CD4-positive, CD25-positive, alpha-beta regulatory T cell (primary cell): Measurements from ENCODE around the gene TECPR1. TPM values are rescaled to one million over a fixed set of nuclear protein-coding genes. Genes with fewer than 3 reads are reported as not detected.
A peak's percentile ranks its signal among the peaks of the same experiment; 100 is the strongest.

Experiments
- ATAC-seq, 2 donors: fragments of 150-1000 bp; cut with Tn5 transposase; one replicate each; pipeline ENCODE4 v1.10.0; 2021; ENCODE audit warnings: low read depth in 2 of 2, moderate number of reproducible peaks in 2 of 2, moderate library complexity in 1 of 2
- DNase-seq, 3 donors: peaks; one replicate each; pipeline versions ENCODE4 v3.0.0 to v3.0.0-alpha.2; 2012 to 2022; ENCODE audit warnings: mixed read lengths in 1 of 3
- H3K27ac ChIP-seq: one replicate; pipeline ENCODE4 v1.7.0; 2013; ENCODE audit warnings: mild to moderate bottlenecking, low read length; ENCODE audit not compliant: insufficient read depth, poor library complexity, severe bottlenecking
- H3K27me3 ChIP-seq: one replicate; pipeline ENCODE4 v1.7.0; 2013; ENCODE audit warnings: low read length; ENCODE audit not compliant: control insufficient read depth, insufficient read depth
- H3K36me3 ChIP-seq: one replicate; pipeline ENCODE4 v1.7.0; 2013; ENCODE audit warnings: mild to moderate bottlenecking, low read length, moderate library complexity; ENCODE audit not compliant: control insufficient read depth, insufficient read depth
- H3K4me1 ChIP-seq: 2 replicates; pipeline ENCODE4 v1.7.0; 2013; ENCODE audit warnings: mild to moderate bottlenecking, low read length; ENCODE audit not compliant: insufficient read depth, control insufficient read depth, poor library complexity, severe bottlenecking
- H3K4me3 ChIP-seq: one replicate; pipeline ENCODE4 v1.7.0; 2013; ENCODE audit warnings: low read depth, mild to moderate bottlenecking, low read length, moderate library complexity
- H3K9me3 ChIP-seq, 2 experiments: 1 replicate in 1 of 2; 2 replicates in 1 of 2; pipeline ENCODE4 v1.7.0; 2013; ENCODE audit warnings: low read length in 2 of 2, mild to moderate bottlenecking in 1 of 2, moderate library complexity in 1 of 2; ENCODE audit not compliant: control insufficient read depth in 2 of 2
- H3K27ac Mint-ChIP-seq, 3 donors: one replicate each; pipeline ENCODE4 v1.8.0; 2020 to 2022; ENCODE audit warnings: mild to moderate bottlenecking in 3 of 3, mixed read lengths in 3 of 3, moderate library complexity in 2 of 3
- H3K27me3 Mint-ChIP-seq: one replicate; pipeline ENCODE4 v1.8.0; 2022; ENCODE audit warnings: mild to moderate bottlenecking, mixed read lengths
- H3K36me3 Mint-ChIP-seq: one replicate; pipeline ENCODE4 v1.8.0; 2020; ENCODE audit warnings: mixed read lengths
- H3K4me1 Mint-ChIP-seq, 4 donors: one replicate each; pipeline ENCODE4 v1.8.0; 2020 to 2022; ENCODE audit warnings: mixed read lengths in 4 of 4, mild to moderate bottlenecking in 1 of 4
- H3K4me3 Mint-ChIP-seq, 4 donors: one replicate each; pipeline ENCODE4 v1.8.0; 2020 to 2022; ENCODE audit warnings: mild to moderate bottlenecking in 4 of 4, mixed read lengths in 4 of 4, moderate library complexity in 3 of 4
- H3K9me3 Mint-ChIP-seq, 7 donors: one replicate each; pipeline ENCODE4 v1.8.0; 2020 to 2022; ENCODE audit warnings: mixed read lengths in 7 of 7, mild to moderate bottlenecking in 3 of 7, moderate library complexity in 2 of 7
- polyA plus RNA-seq, 4 donors: library from polyadenylated mRNA; unstranded; fragments of 300-500 nt; fragmentation: Illumina TruSeq; gene quantifications; one replicate each; pipeline ENCODE4 v1.2.3, GENCODE V29; 2021
- total RNA-seq: library from RNA; stranded (reverse); gene quantifications from one replicate; pipeline ENCODE4 v1.2.3, GENCODE V29; 2022

TECPR1 gene
- total and polyA plus RNA-seq, 5 donors from 2014 or later = 11.0 to 118 (median 20.1) TPM

DNA sequence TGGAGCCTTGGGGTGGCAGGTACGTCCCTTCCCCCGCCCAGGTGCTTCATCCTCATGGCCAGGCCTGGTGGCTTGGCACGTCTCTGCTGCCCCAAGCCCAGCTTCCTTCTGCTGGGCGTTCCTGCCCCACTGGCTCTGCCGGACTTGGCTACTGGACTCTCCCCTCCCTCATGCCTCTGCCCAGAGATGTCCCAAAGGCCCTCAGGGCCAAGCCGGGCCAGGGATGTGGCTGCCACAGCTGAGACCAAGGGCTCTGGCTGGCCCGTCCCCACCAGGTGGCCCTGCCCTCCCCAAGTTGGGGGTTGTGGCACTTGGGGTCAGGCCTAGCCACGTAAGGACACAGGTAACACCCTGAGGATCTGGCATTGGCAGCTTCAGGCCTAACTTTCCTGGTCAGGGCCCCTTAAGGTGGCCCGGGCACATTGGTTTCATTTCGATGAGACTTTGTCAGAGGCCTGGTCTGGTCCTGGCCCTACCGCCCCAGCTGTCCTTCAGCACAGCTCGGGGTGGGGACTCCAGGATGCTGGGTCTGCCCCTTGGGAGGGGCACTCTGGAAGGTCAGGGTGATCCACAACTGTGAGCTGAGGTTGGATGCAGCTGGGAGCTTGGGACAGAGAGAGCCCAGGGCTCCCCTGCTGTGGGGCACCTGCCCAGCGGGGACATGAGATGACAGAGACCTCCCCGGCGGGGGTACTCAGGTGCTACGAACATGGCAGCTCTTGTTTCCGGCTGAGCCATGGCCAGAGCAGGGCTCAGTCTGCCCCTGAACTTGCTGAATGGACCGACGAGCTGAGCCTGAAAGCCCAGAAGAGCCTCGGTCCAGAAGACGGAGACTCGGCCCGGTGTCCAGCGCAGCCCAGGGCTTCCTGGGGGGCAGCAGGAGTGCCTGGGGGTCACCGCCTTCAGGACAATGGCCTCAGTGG lies 37.9 kb downstream of the TECPR1 start:
- H3K9me3 Mint-ChIP-seq = no peaks in the 10 kb centered on the region
- ATAC-seq = no peak
- H3K36me3 Mint-ChIP-seq = peaks cover 5% of the 10 kb centered on the region
- H3K4me3 Mint-ChIP-seq = peak overlapping the region in 1 of 4 donors; percentile 22
- Histone ChIP-seq H3K4me3 (no peak overlapping the region), H3K27ac (no peak overlapping the region), H3K27me3 (no peaks in the 10 kb centered on the region), H3K36me3 (peaks cover 16% of the 10 kb centered on the region), H3K4me1 (peaks cover 9% of the 10 kb centered on the region), H3K9me3 (no peaks in the 10 kb centered on the region)
- no peak for DNase-seq
- peaks cover 6 to 22% (median 9%) of the 10 kb centered on the region in 4 donors for H3K4me1 Mint-ChIP-seq
- H3K27ac Mint-ChIP-seq = peak overlapping the region in 1 of 3 donors; percentile 26
- no peaks in the 10 kb centered on the region for H3K27me3 Mint-ChIP-seq

DNA sequence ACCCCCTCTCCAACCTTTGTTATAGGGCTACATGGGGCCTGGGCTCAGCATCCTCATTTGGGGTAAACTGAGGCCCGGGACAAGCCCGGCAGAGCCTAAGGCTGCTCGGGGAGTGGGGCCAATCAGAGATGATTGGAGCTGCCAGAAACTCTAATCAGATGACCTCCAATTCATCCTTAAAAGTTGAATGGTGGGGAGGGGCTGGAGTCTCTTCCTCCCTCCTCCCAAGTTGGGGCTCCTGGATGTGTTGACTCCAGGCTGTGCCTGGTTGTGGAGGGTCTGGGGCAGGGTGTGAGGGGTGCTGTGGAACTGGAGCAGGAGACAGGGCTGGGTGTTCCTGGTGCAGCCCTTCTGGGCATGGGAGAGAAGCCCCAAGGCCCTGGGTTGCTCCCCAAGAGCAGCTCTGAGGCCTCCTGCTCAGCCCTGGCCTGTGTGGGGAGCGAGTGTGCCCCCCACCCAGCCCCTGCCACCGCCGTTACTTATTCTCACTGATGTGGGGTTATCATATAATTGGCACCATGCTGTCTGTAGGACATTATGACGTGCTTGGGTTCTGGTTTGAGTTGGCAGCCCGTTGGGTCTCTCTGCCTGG lies 38.6 kb downstream of the TECPR1 start:
- H3K27ac Mint-ChIP-seq = peak overlapping the region in 2 of 3 donors; percentile 26 to 73
- peaks cover 12% of the 10 kb centered on the region for H3K36me3 ChIP-seq
- H3K36me3 Mint-ChIP-seq = peaks cover 3% of the 10 kb centered on the region
- peaks cover 0 to 14% (median 2%) of the 10 kb centered on the region in 4 donors for H3K4me1 Mint-ChIP-seq
- H3K4me3 Mint-ChIP-seq = peak overlapping the region in 1 of 4 donors; percentile 39
- no peaks in the 10 kb centered on the region for H3K27me3 ChIP-seq
- no peaks in the 10 kb centered on the region for H3K27me3 Mint-ChIP-seq
- no peak overlapping the region for H3K4me3 ChIP-seq
- no peak overlapping the region for H3K27ac ChIP-seq
- H3K9me3 Mint-ChIP-seq = no peaks in the 10 kb centered on the region
- no peaks in the 10 kb centered on the region for H3K9me3 ChIP-seq
- DNase-seq = no peak
- H3K4me1 ChIP-seq = peaks cover 9% of the 10 kb centered on the region
- ATAC-seq = no peak

DNA sequence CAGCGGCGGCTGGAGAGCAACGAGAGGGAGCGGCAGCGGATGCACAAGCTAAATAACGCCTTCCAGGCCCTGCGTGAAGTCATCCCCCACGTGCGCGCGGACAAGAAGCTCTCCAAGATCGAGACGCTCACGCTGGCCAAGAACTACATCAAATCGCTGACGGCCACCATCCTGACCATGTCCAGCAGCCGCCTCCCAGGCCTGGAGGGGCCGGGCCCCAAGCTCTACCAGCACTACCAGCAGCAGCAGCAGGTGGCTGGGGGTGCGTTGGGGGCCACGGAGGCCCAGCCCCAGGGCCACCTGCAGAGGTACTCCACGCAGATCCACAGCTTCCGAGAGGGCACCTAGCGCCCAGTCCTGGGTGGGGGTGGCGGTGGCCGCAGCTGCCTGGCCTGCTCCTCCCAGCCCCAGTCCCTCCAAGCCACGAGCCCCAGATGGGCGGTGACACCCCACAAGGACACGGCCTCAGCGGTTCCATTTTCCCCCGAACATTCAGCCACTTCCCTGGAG lies 39.4 kb downstream of the TECPR1 start:
- no peak for ATAC-seq
- H3K27me3 ChIP-seq = no peaks in the 10 kb centered on the region
- H3K4me1 ChIP-seq = peaks cover 9% of the 10 kb centered on the region
- H3K4me3 Mint-ChIP-seq = peak overlapping the region in 1 of 4 donors; percentile 39
- H3K36me3 ChIP-seq = peaks cover 10% of the 10 kb centered on the region
- no peaks in the 10 kb centered on the region for H3K9me3 Mint-ChIP-seq
- no peak overlapping the region for H3K27ac Mint-ChIP-seq
- H3K9me3 ChIP-seq = no peaks in the 10 kb centered on the region
- peaks cover 0 to 11% (median under 1%) of the 10 kb centered on the region in 4 donors for H3K4me1 Mint-ChIP-seq
- no peaks in the 10 kb centered on the region for H3K27me3 Mint-ChIP-seq
- no peak for DNase-seq
- peaks cover under 1% of the 10 kb centered on the region for H3K36me3 Mint-ChIP-seq
- no peak overlapping the region for H3K27ac ChIP-seq
- H3K4me3 ChIP-seq = no peak overlapping the region

DNA sequence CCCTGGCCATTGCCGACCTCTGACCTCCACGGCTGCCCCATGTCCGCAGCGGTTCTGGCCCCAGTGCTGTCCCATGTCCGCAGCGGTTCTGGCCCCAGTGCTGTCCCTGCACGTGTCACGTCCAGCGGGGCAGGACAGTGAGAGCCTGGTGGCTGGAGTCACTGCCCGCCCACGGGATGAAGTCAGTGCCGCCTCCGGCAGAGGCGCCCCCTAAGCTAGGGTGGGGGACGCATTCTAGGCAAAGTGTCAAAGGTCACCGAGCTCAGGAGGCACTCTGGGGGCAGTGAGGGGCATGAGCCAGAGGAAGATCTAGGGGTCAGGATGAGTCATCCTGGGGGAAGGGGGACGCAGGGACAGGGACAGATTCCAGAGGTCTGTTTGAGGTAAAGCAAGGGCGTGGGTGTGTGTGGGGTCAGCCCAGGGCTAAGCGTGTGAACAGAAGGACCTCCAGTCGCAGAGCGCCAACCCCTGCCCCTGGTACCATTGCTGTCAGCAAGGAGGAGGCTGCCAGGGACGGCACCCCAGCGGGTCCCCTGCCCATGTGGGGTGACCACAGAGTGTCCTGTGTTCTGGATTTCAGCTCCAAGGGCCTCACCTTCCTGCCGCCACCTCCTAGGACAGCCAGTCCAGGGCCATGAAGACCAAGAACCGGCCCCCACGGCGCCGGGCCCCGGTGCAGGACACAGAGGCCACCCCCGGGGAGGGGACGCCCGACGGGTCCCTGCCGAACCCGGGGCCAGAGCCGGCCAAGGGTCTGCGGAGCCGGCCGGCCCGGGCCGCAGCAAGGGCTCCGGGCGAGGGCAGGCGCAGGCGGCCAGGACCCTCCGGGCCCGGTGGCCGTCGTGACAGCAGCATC lies 40.1 kb downstream of the TECPR1 start:
- H3K4me3 ChIP-seq = no peak overlapping the region
- H3K4me3 Mint-ChIP-seq = peak overlapping the region in 3 of 4 donors; percentile 70 to 74 (median 73)
- H3K27me3 ChIP-seq = no peaks in the 10 kb centered on the region
- DNase-seq = no peak
- peaks cover 8% of the 10 kb centered on the region for H3K36me3 ChIP-seq
- H3K27ac Mint-ChIP-seq = no peak overlapping the region
- no peaks in the 10 kb centered on the region for H3K9me3 ChIP-seq
- no peaks in the 10 kb centered on the region for H3K27me3 Mint-ChIP-seq
- no peaks in the 10 kb centered on the region for H3K9me3 Mint-ChIP-seq
- H3K4me1 Mint-ChIP-seq = peaks cover 0 to 11% (median under 1%) of the 10 kb centered on the region in 4 donors
- peaks cover 7% of the 10 kb centered on the region for H3K36me3 Mint-ChIP-seq
- ATAC-seq = no peak
- H3K4me1 ChIP-seq = peaks cover 9% of the 10 kb centered on the region
- H3K27ac ChIP-seq = no peak overlapping the region

DNA sequence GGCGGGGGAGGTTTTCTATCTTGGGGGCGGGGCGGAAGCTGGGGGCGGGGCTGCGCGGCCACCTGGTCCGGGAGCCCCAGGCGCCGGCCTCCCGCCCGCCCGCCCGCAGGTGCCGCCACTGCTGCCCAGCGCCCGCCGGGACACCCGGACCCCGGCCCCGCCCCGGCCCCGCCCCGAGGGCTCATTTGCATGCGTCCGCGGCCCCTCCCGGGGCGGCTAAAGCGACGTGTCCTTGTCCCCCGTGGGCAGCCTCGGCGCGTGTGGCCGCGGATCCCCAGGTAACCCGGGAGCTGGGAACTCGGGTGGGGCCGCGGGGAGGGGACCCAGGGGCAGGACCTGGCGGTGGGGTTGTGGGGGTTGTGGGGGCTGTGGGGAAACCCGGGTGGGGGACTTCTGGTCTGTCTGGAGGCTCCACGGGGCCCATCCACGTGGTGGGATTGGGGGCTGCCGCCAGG lies 40.8 kb downstream of the TECPR1 start, which contains the start of gene BHLHA15:
TSS of gene BHLHA15 (plus strand) at position 219 of the 455 bp plus-strand sequence. CDS start 871 bp downstream, outside the sequence.
- DNase-seq (peak in 1 of 3 donors; percentile 37), ATAC-seq (peak; percentile 21 to 36)
- Histone ChIP-seq H3K4me3 (no peak within 1 kb of the TSS), H3K9me3 (no peaks in the 10 kb centered on the region), H3K27ac (no peak within 1 kb of the TSS), H3K27me3 (no peaks in the 10 kb centered on the region), H3K36me3 (peaks cover 11% of the 10 kb centered on the region), H3K4me1 (peaks cover 9% of the 10 kb centered on the region)
- Mint-ChIP-seq H3K27ac (no peak within 1 kb of the TSS), H3K4me1 (peaks cover 0 to 11% (median under 1%) of the 10 kb centered on the region in 4 donors), H3K27me3 (no peaks in the 10 kb centered on the region), H3K9me3 (no peaks in the 10 kb centered on the region), H3K4me3 (peak within 1 kb of the TSS in 3 of 4 donors; percentile 73 to 81 (median 74)), H3K36me3 (peaks cover 7% of the 10 kb centered on the region)

DNA sequence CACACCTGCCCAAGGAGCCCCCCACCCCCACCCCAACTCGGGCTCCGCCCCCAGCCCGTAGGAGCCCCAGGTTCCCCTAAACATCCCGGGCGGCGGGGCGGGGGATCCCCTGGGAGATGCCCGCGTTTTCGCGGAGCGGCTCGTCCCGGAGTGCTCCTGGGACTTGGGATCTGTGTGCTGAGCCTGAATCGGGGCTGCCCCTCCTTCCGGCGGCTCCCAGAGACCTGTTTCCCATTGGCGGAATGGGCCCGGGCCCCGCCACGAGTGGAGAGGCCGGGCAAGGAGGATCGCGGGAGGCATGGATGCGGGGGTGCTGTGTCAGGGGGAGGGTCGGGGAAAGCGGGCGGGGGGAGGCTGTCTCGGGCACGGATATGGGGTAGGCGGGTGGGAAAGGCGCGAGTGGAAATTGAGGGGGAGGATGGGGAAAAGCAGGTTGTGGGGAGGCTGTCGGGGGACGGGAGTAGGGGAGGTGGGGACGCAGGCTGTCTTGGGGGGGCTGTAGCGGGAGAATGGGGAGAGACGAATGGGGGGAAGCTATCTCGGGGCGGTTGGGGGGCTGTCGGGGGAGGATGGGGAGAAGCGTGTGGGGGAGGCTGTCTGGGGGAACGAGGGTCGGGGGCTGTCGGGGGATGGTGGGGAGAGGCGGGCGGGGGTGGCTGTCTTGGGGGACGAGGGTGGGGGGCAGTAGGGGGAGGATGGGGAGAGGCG lies 41.4 kb downstream of the TECPR1 start:
- no peaks in the 10 kb centered on the region for H3K27me3 Mint-ChIP-seq
- H3K36me3 Mint-ChIP-seq = peaks cover 12% of the 10 kb centered on the region
- Histone ChIP-seq H3K36me3 (peaks cover 17% of the 10 kb centered on the region), H3K4me1 (peaks cover 9% of the 10 kb centered on the region), H3K9me3 (no peaks in the 10 kb centered on the region), H3K27me3 (no peaks in the 10 kb centered on the region), H3K4me3 (no peak overlapping the region), H3K27ac (no peak overlapping the region)
- ATAC-seq = no peak
- H3K4me3 Mint-ChIP-seq = peak overlapping the region in 1 of 4 donors; percentile 81
- H3K27ac Mint-ChIP-seq = no peak overlapping the region
- no peak for DNase-seq
- no peaks in the 10 kb centered on the region for H3K9me3 Mint-ChIP-seq
- H3K4me1 Mint-ChIP-seq = peaks cover 0 to 14% (median 3%) of the 10 kb centered on the region in 4 donors
